ENCODE results near the gene KLK13.

Gene KLK13

GRCh38 chr19:51025809-51026553, 38.9 kb downstream of the KLK13 start:
- Histone ChIP-seq H3K4me3 (ENCODE audit: low read depth, low read length) (no peak overlapping the region), H3K27me3 (peaks cover 66% of the 10 kb centered on the region), H3K9me3 (no peaks in the 10 kb centered on the region; the same call in 1 of the 2 replicates), H3K36me3 (no peaks in the 10 kb centered on the region), H3K4me1 (no peaks in the 10 kb centered on the region)
- TF ChIP-seq CTCF (IDR thresholded peaks at IDR 0.05; ENCODE audit: low read depth, low read length): no peak
- DNase-seq: no peak

- DNase-seq: no peak
- peaks cover 68% of the 10 kb centered on the region for H3K27me3 ChIP-seq
- H3K36me3 ChIP-seq: no peaks in the 10 kb centered on the region
Observed at GRCh38 chr19:51025401-51025800, 39.5 kb downstream of the KLK13 start.

GRCh38 chr19:51024924-51025323, 40.0 kb downstream of the KLK13 start:
- TF ChIP-seq CTCF (IDR thresholded peaks at IDR 0.05; ENCODE audit: low read depth, low read length): no peak
- H3K27me3 ChIP-seq: peaks cover 73% of the 10 kb centered on the region
- no peaks in the 10 kb centered on the region for H3K4me1 ChIP-seq
- H3K4me3 ChIP-seq (ENCODE audit: low read depth, low read length): no peak overlapping the region
- no peaks in the 10 kb centered on the region; the same call in 1 of the 2 replicates for H3K9me3 ChIP-seq
- DNase-seq: no peak
- H3K36me3 ChIP-seq: no peaks in the 10 kb centered on the region

More at GRCh38 chr19:51025401-51025800, 39.5 kb downstream of the KLK13 start:
- H3K4me1 ChIP-seq: no peaks in the 10 kb centered on the region
- no peaks in the 10 kb centered on the region; the same call in 1 of the 2 replicates for H3K9me3 ChIP-seq
- no peak overlapping the region for H3K4me3 ChIP-seq (ENCODE audit: low read depth, low read length)
- TF ChIP-seq CTCF (IDR thresholded peaks at IDR 0.05; ENCODE audit: low read depth, low read length): no peak

GRCh38 chr19:51023946-51024345, 40.9 kb downstream of the KLK13 start:
- no peak for TF ChIP-seq CTCF (IDR thresholded peaks at IDR 0.05; ENCODE audit: low read depth, low read length)
- Histone ChIP-seq H3K9me3 (no peaks in the 10 kb centered on the region), H3K4me3 (ENCODE audit: low read depth, low read length) (no peak overlapping the region), H3K27me3 (peaks cover 80% of the 10 kb centered on the region), H3K36me3 (no peaks in the 10 kb centered on the region), H3K4me1 (no peaks in the 10 kb centered on the region)
- DNase-seq: no peak

- Histone ChIP-seq H3K9me3 (no peaks in the 10 kb centered on the region), H3K36me3 (no peaks in the 10 kb centered on the region), H3K4me1 (no peaks in the 10 kb centered on the region), H3K4me3 (ENCODE audit: low read depth, low read length) (no peak overlapping the region), H3K27me3 (peaks cover 84% of the 10 kb centered on the region)
- DNase-seq: no peak
- no peak for TF ChIP-seq CTCF (IDR thresholded peaks at IDR 0.05; ENCODE audit: low read depth, low read length)
Observed at GRCh38 chr19:51022526-51022925, 42.4 kb downstream of the KLK13 start.

- no peaks in the 10 kb centered on the region for H3K36me3 ChIP-seq
- no peaks in the 10 kb centered on the region for H3K9me3 ChIP-seq
- no peaks in the 10 kb centered on the region for H3K4me1 ChIP-seq
- H3K27me3 ChIP-seq: peaks cover 80% of the 10 kb centered on the region
- peak; percentile 71 for TF ChIP-seq CTCF (IDR thresholded peaks at IDR 0.05; ENCODE audit: low read depth, low read length)
- no peak overlapping the region for H3K4me3 ChIP-seq (ENCODE audit: low read depth, low read length)
- DNase-seq: peak; percentile 27
Observed at GRCh38 chr19:51020988-51021651, 43.8 kb downstream of the KLK13 start.

Measured in BE2C (cell line).